Measurements from ENCODE around the gene SOX6. TPM values are rescaled to one million over a fixed set of nuclear protein-coding genes. Genes with fewer than 3 reads are reported as not detected.

Gene SOX6
- polyA plus RNA-seq, 1 donor (not counting 4 experiments of a cell fraction or from before 2014, with no cell fraction given) = 6.0 TPM

GRCh38 chr11:16001899-16002426 lies 354.4 kb downstream of the SOX6 start:
- Histone ChIP-seq H3K27ac (ENCODE audit: control insufficient read depth, insufficient read depth, low read length) (peak overlapping the region; percentile 25), H3K9me1 (ENCODE audit: control insufficient read depth, extremely low read depth, insufficient read depth, low read length) (no peaks in the 10 kb centered on the region), H3K4me2 (ENCODE audit: control insufficient read depth, extremely low read depth, insufficient read depth, low read depth, low read length) (peak overlapping the region; percentile 41), H3K9ac (ENCODE audit: control insufficient read depth, extremely low read depth, insufficient read depth, low read length) (no peak overlapping the region), H2AFZ (ENCODE audit: control insufficient read depth, low read length) (peak overlapping the region; percentile 17), H3K4me3 (ENCODE audit: control insufficient read depth in 2 of 3, extremely low read depth in 1 of 3, insufficient read depth in 2 of 3, low read depth in 1 of 3, low read length in 3 of 3) (no peak overlapping the region), H3K4me1 (ENCODE audit: control insufficient read depth, extremely low read depth, insufficient read depth, low read length) (peaks cover 22% of the 10 kb centered on the region), H3K9me3 (ENCODE audit: control insufficient read depth, low read depth, low read length) (no peaks in the 10 kb centered on the region), H3K79me2 (ENCODE audit: control insufficient read depth, insufficient read depth, low read length) (no peaks in the 10 kb centered on the region), H4K20me1 (ENCODE audit: control insufficient read depth, extremely low read depth, insufficient read depth, low read length) (no peaks in the 10 kb centered on the region), H3K27me3 (ENCODE audit: control insufficient read depth, extremely low read depth, insufficient read depth, low read length) (no peaks in the 10 kb centered on the region), H3K36me3 (ENCODE audit: control insufficient read depth in 2 of 2, extremely low read depth in 1 of 2, insufficient read depth in 2 of 2, low read length in 2 of 2) (no peaks in the 10 kb centered on the region)
- TF ChIP-seq EZH2 (IDR thresholded peaks at IDR 0.05; ENCODE audit: low read length) (no peak), CTCF (optimal IDR thresholded peaks at IDR 0.05 in 1 of 3, IDR thresholded peaks at IDR 0.05 in 1 of 3, conservative IDR thresholded peaks at IDR 0.05 in 1 of 3; ENCODE audit: extremely low read depth in 1 of 3, insufficient read depth in 2 of 3, low read length in 3 of 3) (peak in 1 of 3 experiments; percentile 18)
- dilution Hi-C loops (cut with MboI; ENCODE audit: extremely low pct_ligation_motif_present, low sequenced_read_pairs) = no loop called here
- peak; percentile 13 for FAIRE-seq
- DNase-seq (ENCODE audit: low read depth, low spot score) = peak; percentile 19

- H3K9me1 ChIP-seq (ENCODE audit: control insufficient read depth, extremely low read depth, insufficient read depth, low read length) = no peaks in the 10 kb centered on the region
- no peaks in the 10 kb centered on the region for H3K79me2 ChIP-seq (ENCODE audit: control insufficient read depth, insufficient read depth, low read length)
- peak overlapping the region; percentile 41 for H3K4me2 ChIP-seq (ENCODE audit: control insufficient read depth, extremely low read depth, insufficient read depth, low read depth, low read length)
- H3K4me3 ChIP-seq (ENCODE audit: control insufficient read depth in 2 of 3, extremely low read depth in 1 of 3, insufficient read depth in 2 of 3, low read depth in 1 of 3, low read length in 3 of 3) = no peak overlapping the region
- H3K4me1 ChIP-seq (ENCODE audit: control insufficient read depth, extremely low read depth, insufficient read depth, low read length) = peaks cover 22% of the 10 kb centered on the region
- DNase-seq (ENCODE audit: low read depth, low spot score) = no peak
- peak overlapping the region; percentile 17 for H3K27ac ChIP-seq (ENCODE audit: control insufficient read depth, insufficient read depth, low read length)
- no peaks in the 10 kb centered on the region for H3K9me3 ChIP-seq (ENCODE audit: control insufficient read depth, low read depth, low read length)
- dilution Hi-C loops (cut with MboI; ENCODE audit: extremely low pct_ligation_motif_present, low sequenced_read_pairs) = no loop called here
- TF ChIP-seq CTCF (optimal IDR thresholded peaks at IDR 0.05 in 1 of 3, IDR thresholded peaks at IDR 0.05 in 1 of 3, conservative IDR thresholded peaks at IDR 0.05 in 1 of 3; ENCODE audit: extremely low read depth in 1 of 3, insufficient read depth in 2 of 3, low read length in 3 of 3) = no peak
- H3K27me3 ChIP-seq (ENCODE audit: control insufficient read depth, extremely low read depth, insufficient read depth, low read length) = no peaks in the 10 kb centered on the region
- H4K20me1 ChIP-seq (ENCODE audit: control insufficient read depth, extremely low read depth, insufficient read depth, low read length) = no peaks in the 10 kb centered on the region
- no peak overlapping the region for H2AFZ ChIP-seq (ENCODE audit: control insufficient read depth, low read length)
- no peaks in the 10 kb centered on the region for H3K36me3 ChIP-seq (ENCODE audit: control insufficient read depth in 2 of 2, extremely low read depth in 1 of 2, insufficient read depth in 2 of 2, low read length in 2 of 2)
- H3K9ac ChIP-seq (ENCODE audit: control insufficient read depth, extremely low read depth, insufficient read depth, low read length) = no peak overlapping the region
- no peak for FAIRE-seq
These were observed 355.2 kb downstream of the SOX6 start for GRCh38 chr11:16001044-16001568.

All from keratinocyte (primary cell).